H1 (cell line): Measurements from ENCODE around the gene KCNMA1. TPM values are rescaled to one million over a fixed set of nuclear protein-coding genes. Genes with fewer than 3 reads are reported as not detected.

Source experiments
- CTCF ChIA-PET: fragments of 300-600 bp; sonication (Branson Sonifier 250); formaldehyde crosslinking; loops from one replicate; lab custom pipeline; 2021; ENCODE audit not compliant: partially characterized antibody; lab: Charles Lee
- POLR2A ChIA-PET: fragments of 300-600 bp; sonication (Branson Sonifier 250); formaldehyde crosslinking; loops from one replicate; lab custom pipeline; 2021; ENCODE audit warnings: inconsistent platforms; ENCODE audit not compliant: partially characterized antibody; lab: Charles Lee
- DNase-seq, 2 experiments: peaks; one replicate each; pipeline versions ENCODE4 v3.0.0 to v3.0.0-alpha.2; 2010 to 2022; ENCODE audit warnings: low spot score in 2 of 2, low read depth in 1 of 2, mixed read lengths in 1 of 2
- FAIRE-seq: peaks from 2 replicates; lab custom pipeline; 2011; peaks lifted over from hg19 to GRCh38; lab: Jason Lieb, UNC
- H2AFZ ChIP-seq: 2 replicates; pipeline ENCODE4 v1.8.1; 2012; ENCODE audit warnings: low read length, inconsistent platforms
- H2AK5ac ChIP-seq: 2 replicates; pipeline ENCODE4 v1.6.1; 2013; ENCODE audit warnings: low read depth, low read length
- H2BK120ac ChIP-seq: replicated peaks from 2 replicates; pipeline ENCODE3; 2013; ENCODE audit warnings: low read depth, low read length, inconsistent platforms
- H2BK12ac ChIP-seq: 2 replicates; pipeline ENCODE4 v1.6.1; 2013; ENCODE audit warnings: low read depth, low read length
- H2BK15ac ChIP-seq: 2 replicates; pipeline ENCODE4 v1.6.1; 2013; ENCODE audit warnings: low read length
- H2BK20ac ChIP-seq: 2 replicates; pipeline ENCODE4 v1.6.1; 2013; ENCODE audit warnings: low read length
- H2BK5ac ChIP-seq: 2 replicates; pipeline ENCODE4 v1.6.1; 2013; ENCODE audit warnings: low read depth, low read length
- H3K14ac ChIP-seq: 2 replicates; pipeline ENCODE4 v1.6.1; 2013; ENCODE audit warnings: inconsistent platforms; ENCODE audit not compliant: insufficient read length
- H3K18ac ChIP-seq: 2 replicates; pipeline ENCODE4 v1.6.1; 2013; ENCODE audit warnings: low read length; ENCODE audit errors: extremely low read depth
- H3K23ac ChIP-seq: 2 replicates; pipeline ENCODE4 v1.6.1; 2013; ENCODE audit warnings: inconsistent platforms; ENCODE audit not compliant: insufficient read length
- H3K23me2 ChIP-seq: 2 replicates; pipeline ENCODE4 v1.6.1; 2013; ENCODE audit warnings: low read depth, low read length
- H3K27ac ChIP-seq: 2 replicates; pipeline ENCODE4 v1.6.1; 2011; ENCODE audit warnings: low read depth, low read length, inconsistent platforms
- H3K27me3 ChIP-seq, 4 experiments: replicated peaks in 1 of 4; 1 replicate in 1 of 4; 2 replicates in 3 of 4; pipeline versions ENCODE4 v1.6.1 to v1.8.1; 2011 to 2013; ENCODE audit warnings: low read length in 3 of 4, mild to moderate bottlenecking in 3 of 4, inconsistent platforms in 2 of 4, mixed read lengths in 2 of 4, moderate library complexity in 1 of 4; ENCODE audit not compliant: control insufficient read depth in 3 of 4, insufficient read depth in 3 of 4; ENCODE audit errors: extremely low read depth in 1 of 4
- H3K36me3 ChIP-seq, 4 experiments: 2 replicates each; pipeline versions ENCODE4 v1.6.1 to v1.8.1; 2011 to 2013; ENCODE audit warnings: mild to moderate bottlenecking in 4 of 4, low read length in 3 of 4, moderate library complexity in 2 of 4, control low read depth in 1 of 4, inconsistent platforms in 1 of 4; ENCODE audit not compliant: insufficient read depth in 4 of 4, control insufficient read depth in 2 of 4
- H3K4ac ChIP-seq: replicated peaks from 2 replicates; pipeline ENCODE3; 2013; ENCODE audit warnings: low read length, low read depth, mixed read lengths, inconsistent platforms; ENCODE audit not compliant: insufficient read length
- H3K4me1 ChIP-seq, 4 experiments: replicated peaks in 1 of 4; 1 replicate in 1 of 4; 2 replicates in 3 of 4; pipeline versions ENCODE4 v1.6.1 to v1.8.1; 2011 to 2013; ENCODE audit warnings: low read length in 3 of 4, inconsistent platforms in 2 of 4, mixed read lengths in 1 of 4; ENCODE audit not compliant: insufficient read depth in 4 of 4, control insufficient read depth in 3 of 4
- H3K4me2 ChIP-seq, 2 experiments: 2 replicates each; pipeline versions ENCODE4 v1.6.1 to v1.8.1; 2011 to 2013; ENCODE audit warnings: low read depth in 2 of 2, low read length in 2 of 2, control low read depth in 1 of 2, inconsistent platforms in 1 of 2, mild to moderate bottlenecking in 1 of 2; ENCODE audit not compliant: insufficient read depth in 1 of 2
- H3K4me3 ChIP-seq, 4 experiments: fragments of 200-600, 300-600 bp in 1 of 4; sonication (generic), shearing (Covaris generic), sonication (Bioruptor Twin) in 1 of 4; 2 replicates each; pipeline versions ENCODE4 v1.5.1 to v1.8.1; 2011 to 2016; ENCODE audit warnings: low read length in 4 of 4, low read depth in 3 of 4, control low read depth in 2 of 4, inconsistent platforms in 2 of 4, mild to moderate bottlenecking in 2 of 4, mixed read lengths in 1 of 4, moderate library complexity in 1 of 4; ENCODE audit not compliant: insufficient read depth in 2 of 4; ENCODE audit errors: extremely low read depth in 1 of 4
- H3K56ac ChIP-seq: replicated peaks from 2 replicates; pipeline ENCODE3; 2013; ENCODE audit warnings: low read depth, mild to moderate bottlenecking, mixed read lengths, low read length, inconsistent platforms; ENCODE audit not compliant: insufficient read length
- H3K79me1 ChIP-seq: 2 replicates; pipeline ENCODE4 v1.6.1; 2013; ENCODE audit warnings: low read depth, low read length, control low read depth
- H3K79me2 ChIP-seq, 2 experiments: 2 replicates each; pipeline versions ENCODE4 v1.6.1 to v1.8.1; 2012 to 2013; ENCODE audit warnings: low read length in 2 of 2, mild to moderate bottlenecking in 2 of 2, inconsistent platforms in 1 of 2; ENCODE audit not compliant: insufficient read depth in 2 of 2, control insufficient read depth in 1 of 2
- H3K9ac ChIP-seq, 4 experiments: replicated peaks in 1 of 4; 1 replicate in 1 of 4; 2 replicates in 3 of 4; pipeline versions ENCODE4 v1.6.1 to v1.8.1; 2011 to 2013; ENCODE audit warnings: low read depth in 3 of 4, low read length in 3 of 4, control low read depth in 2 of 4, mild to moderate bottlenecking in 2 of 4, moderate library complexity in 2 of 4, inconsistent platforms in 1 of 4; ENCODE audit errors: extremely low read depth in 1 of 4
- H3K9me3 ChIP-seq, 2 experiments: 2 replicates each; pipeline versions ENCODE4 v1.6.1 to v1.8.1; 2012 to 2013; ENCODE audit warnings: mild to moderate bottlenecking in 2 of 2, moderate library complexity in 2 of 2, control low read depth in 1 of 2, inconsistent platforms in 1 of 2, low read depth in 1 of 2, low read length in 1 of 2, mixed read lengths in 1 of 2; ENCODE audit not compliant: insufficient read depth in 2 of 2
- H4K20me1 ChIP-seq, 2 experiments: replicated peaks in 1 of 2; 2 replicates each; pipeline versions ENCODE3 to v1.8.1; 2011 to 2013; ENCODE audit warnings: inconsistent platforms in 2 of 2, low read length in 2 of 2, mild to moderate bottlenecking in 1 of 2; ENCODE audit not compliant: insufficient read depth in 2 of 2, control insufficient read depth in 1 of 2
- H4K5ac ChIP-seq: 2 replicates; pipeline ENCODE4 v1.6.1; 2013; ENCODE audit warnings: low read length, low read depth, mixed read lengths, inconsistent platforms; ENCODE audit not compliant: insufficient read length
- H4K8ac ChIP-seq: 2 replicates; pipeline ENCODE4 v1.8.0; 2013; ENCODE audit warnings: mild to moderate bottlenecking, moderate library complexity, low read length, inconsistent platforms; ENCODE audit not compliant: insufficient read depth; ENCODE audit errors: extremely low read depth
- H4K91ac ChIP-seq: replicated peaks from 2 replicates; pipeline ENCODE3; 2013; ENCODE audit warnings: low read length, mixed read lengths, inconsistent platforms; ENCODE audit not compliant: insufficient read length
- CEBPB ChIP-seq: IDR thresholded peaks from 2 replicates; pipeline ENCODE4 v1.6.1; 2012; ENCODE audit warnings: low read depth, low read length
- EGR1 ChIP-seq: IDR thresholded peaks from 2 replicates; pipeline ENCODE4 v1.6.1; 2011; ENCODE audit warnings: low read depth, low read length, borderline replicate concordance
- EP300 ChIP-seq, 2 experiments: IDR thresholded peaks; 1 replicate in 1 of 2; 2 replicates in 1 of 2; pipeline ENCODE4 v1.6.1; 2011 to 2012; ENCODE audit warnings: low read depth in 2 of 2, low read length in 2 of 2, mild to moderate bottlenecking in 2 of 2, borderline replicate concordance in 1 of 2, inconsistent platforms in 1 of 2, moderate library complexity in 1 of 2
- EZH2 ChIP-seq: fragments of 200-600 bp; sonication (generic); IDR thresholded peaks from 2 replicates; pipeline ENCODE4 v1.7.1; 2012; ENCODE audit warnings: low read depth, mild to moderate bottlenecking, moderate library complexity, low read length, inconsistent platforms; ENCODE audit not compliant: severe bottlenecking
- JUN ChIP-seq: IDR thresholded peaks from 2 replicates; pipeline ENCODE4 v1.6.1; 2011; ENCODE audit warnings: low read depth, mild to moderate bottlenecking, improper control_type of control experiment, low read length
- POLR2A ChIP-seq, 2 experiments: IDR thresholded peaks; 1 replicate in 1 of 2; 2 replicates in 1 of 2; pipeline ENCODE4 v1.6.1; 2011; ENCODE audit warnings: low read depth in 2 of 2, low read length in 2 of 2, mild to moderate bottlenecking in 2 of 2; ENCODE audit errors: control extremely low read depth in 1 of 2
- RAD21 ChIP-seq, 2 experiments: IDR thresholded peaks in 1 of 2; conservative IDR thresholded peaks in 1 of 2; 2 replicates each; pipeline ENCODE4 v1.6.1; 2011; ENCODE audit warnings: low read depth in 2 of 2, low read length in 2 of 2, improper control_type of control experiment in 1 of 2, inconsistent platforms in 1 of 2, mild to moderate bottlenecking in 1 of 2, moderate library complexity in 1 of 2
- SIN3A ChIP-seq, 2 experiments: IDR thresholded peaks in 1 of 2; conservative IDR thresholded peaks in 1 of 2; 2 replicates each; pipeline ENCODE4 v1.6.1; 2011 to 2012; ENCODE audit warnings: low read length in 2 of 2, improper control_type of control experiment in 1 of 2, low read depth in 1 of 2, mild to moderate bottlenecking in 1 of 2
- SP1 ChIP-seq: IDR thresholded peaks from 2 replicates; pipeline ENCODE4 v1.6.1; 2011; ENCODE audit warnings: low read depth, low read length
- SRF ChIP-seq: IDR thresholded peaks from 2 replicates; pipeline ENCODE4 v1.6.1; 2011; ENCODE audit warnings: mild to moderate bottlenecking, low read depth, low read length, moderate library complexity
- TAF1 ChIP-seq: IDR thresholded peaks from 2 replicates; pipeline ENCODE4 v1.6.1; 2011; ENCODE audit warnings: mild to moderate bottlenecking, low read depth, low read length
- TEAD4 ChIP-seq: IDR thresholded peaks from 2 replicates; pipeline ENCODE4 v1.6.1; 2012; ENCODE audit warnings: low read depth, low read length, inconsistent platforms, mixed read lengths
- WGBS, 2 experiments: shearing (Covaris generic) in 1 of 2; methylation state at CpG; one replicate each; pipeline versions ENCODE4 v1.1.6 to v1.1.7; 2013 to 2015; ENCODE audit warnings: low lambda C conversion rate in 2 of 2, mixed read lengths in 2 of 2, inconsistent platforms in 1 of 2, low coverage in 1 of 2, missing lambda C conversion rate in 1 of 2; ENCODE audit not compliant: insufficient replicate concordance in 2 of 2, insufficient coverage in 1 of 2, insufficient read length in 1 of 2; ENCODE audit errors: extremely low coverage in 1 of 2, missing lambda C conversion rate in 1 of 2; 5-methylcytosine and 5-hydroxymethylcytosine counted together
- polyA plus RNA-seq, 7 experiments: library from polyadenylated mRNA; depleted of rRNA in 3 of 7; stranded (reverse) in 5 of 7; unstranded in 2 of 7; fragments of >200 nt in 5 of 7; fragments of 200-250 nt in 2 of 7; gene quantifications; 1 replicate in 5 of 7; 2 replicates in 1 of 7; 4 replicates in 1 of 7; pipeline versions ENCODE4 v1.2.1 to v1.2.3, GENCODE V29; 2011 to 2013; ENCODE audit warnings: missing spikeins in 2 of 7, mixed read lengths in 2 of 7
- total RNA-seq: library from RNA; stranded (reverse); fragmentation: NEBNext Ultra II Directional; extraction: Animal tissue kit (Norgen Biotek cat#: 25700); gene quantifications from 2 replicates; pipeline ENCODE4 v1.2.1, GENCODE V29; 2021

KCNMA1 gene
- total and polyA plus RNA-seq, 2 of the 8 experiments (the other 6 are each of a cell fraction or from before 2014, with no cell fraction given) = 10.2 to 11.1 TPM

DNA sequence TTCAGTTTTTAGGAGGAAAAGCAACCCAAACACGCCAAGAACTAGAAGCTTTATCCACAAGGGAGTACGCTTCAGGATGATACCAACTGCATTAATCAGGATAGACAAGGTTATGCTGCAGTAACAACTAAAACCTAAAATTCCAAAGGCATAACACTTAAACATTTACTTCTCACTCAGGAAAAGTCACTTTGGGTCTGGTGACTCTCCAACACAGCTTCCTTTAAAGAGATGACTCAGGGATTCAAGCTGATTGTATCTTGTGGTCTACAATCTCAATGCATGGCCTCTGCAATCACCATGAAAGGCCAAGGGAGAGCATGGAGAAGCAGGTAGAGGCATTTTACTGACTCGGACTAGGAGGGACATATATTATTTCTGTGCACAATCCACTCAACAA is 315.8 kb downstream of the KCNMA1 start:
- Histone ChIP-seq H3K36me3 (no peaks in the 10 kb centered on the region), H3K79me2 (no peaks in the 10 kb centered on the region), H3K4me3 (no peak overlapping the region), H2BK12ac (no peak overlapping the region), H2BK15ac (no peak overlapping the region), H2BK5ac (no peak overlapping the region), H2AFZ (no peak overlapping the region), H3K18ac (no peak overlapping the region), H3K23ac (no peak overlapping the region), H4K8ac (no peak overlapping the region), H2BK20ac (no peak overlapping the region), H4K20me1 (no peaks in the 10 kb centered on the region), H4K91ac (no peak overlapping the region), H3K14ac (no peak overlapping the region), H3K9ac (no peak overlapping the region), H3K27me3 (no peaks in the 10 kb centered on the region), H3K79me1 (no peaks in the 10 kb centered on the region), H3K23me2 (no peaks in the 10 kb centered on the region), H2AK5ac (no peak overlapping the region), H3K27ac (no peak overlapping the region), H3K4me1 (peaks cover 0 to 18% (median 6%) of the 10 kb centered on the region in 4 experiments; a peak in 4 of 7 replicates), H2BK120ac (no peak overlapping the region), H3K4me2 (no peak overlapping the region), H3K56ac (no peak overlapping the region), H4K5ac (no peak overlapping the region), H3K9me3 (no peaks in the 10 kb centered on the region), H3K4ac (no peak overlapping the region)
- 80% methylated on average over 3 of the region's 3 CpGs; no CpG with 5 or more reads in 1 of the 2 experiments for WGBS, 2 experiments
- no peak for FAIRE-seq
- no peak for DNase-seq
- CTCF ChIA-PET = interaction anchor here (1.2 kb wide), 1 partner anchor 71 kb away, joined by 3 read pairs; no protein-coding TSS in a partner anchor
- POLR2A ChIA-PET = no interaction called here
- TF ChIP-seq SRF (no peak), TEAD4 (no peak), SP1 (no peak), JUN (no peak), RAD21 (IDR thresholded peaks at IDR 0.05 in 1 of 2, conservative IDR thresholded peaks at IDR 0.05 in 1 of 2; ENCODE audit: low read depth in 2 of 2, low read length in 2 of 2) (no peak), POLR2A (IDR thresholded peaks at IDR 0.05; ENCODE audit: control extremely low read depth in 1 of 2, low read depth in 2 of 2, low read length in 2 of 2) (no peak), CEBPB (no peak), SIN3A (conservative IDR thresholded peaks at IDR 0.05 in 1 of 2, IDR thresholded peaks at IDR 0.05 in 1 of 2; ENCODE audit: low read depth in 1 of 2, low read length in 2 of 2) (no peak), TAF1 (no peak), EP300 (IDR thresholded peaks at IDR 0.05; ENCODE audit: borderline replicate concordance in 1 of 2, low read depth in 2 of 2, low read length in 2 of 2) (no peak), EZH2 (no peak), EGR1 (no peak)
